Measurements from ENCODE around the gene SLC45A1.
"Not testable (repeated sequence)": the region's sequence is repeated elsewhere in the genome, so short reads cannot be mapped to it uniquely, and the experiment has no call there.

SLC45A1 gene

DNA sequence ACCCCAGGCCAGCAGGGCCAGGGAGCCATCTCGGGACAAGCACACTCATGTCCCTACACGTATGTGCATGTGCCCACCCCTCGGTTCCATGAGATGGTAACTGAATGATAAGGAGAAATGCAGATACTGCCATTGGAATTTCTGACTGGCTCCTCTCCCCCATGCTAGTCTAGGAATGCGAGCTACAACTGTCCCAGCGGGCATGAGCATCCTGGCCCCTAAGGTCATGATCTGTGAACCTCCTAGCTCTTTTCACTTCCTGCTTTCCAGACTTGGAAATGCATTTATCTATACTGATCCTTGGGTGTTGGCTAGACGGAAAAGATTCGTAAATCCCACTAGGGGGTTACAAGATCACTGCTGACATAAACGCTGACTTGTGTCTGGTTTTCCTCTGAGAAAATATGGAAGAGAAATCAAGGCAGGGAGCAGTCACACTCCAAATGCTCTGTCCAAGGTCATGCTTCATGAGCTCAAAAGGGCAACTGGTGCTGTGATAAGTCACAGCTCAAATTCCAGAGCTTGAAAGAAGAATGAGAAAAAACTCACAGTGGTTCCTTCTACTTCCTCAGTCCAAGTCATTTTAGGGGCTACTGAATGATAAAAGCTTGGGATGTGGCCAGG is 49.8 kb downstream of the SLC45A1 start:
- no peak for DNase-seq (ENCODE audit: low read depth in 2 of 2)

DNA sequence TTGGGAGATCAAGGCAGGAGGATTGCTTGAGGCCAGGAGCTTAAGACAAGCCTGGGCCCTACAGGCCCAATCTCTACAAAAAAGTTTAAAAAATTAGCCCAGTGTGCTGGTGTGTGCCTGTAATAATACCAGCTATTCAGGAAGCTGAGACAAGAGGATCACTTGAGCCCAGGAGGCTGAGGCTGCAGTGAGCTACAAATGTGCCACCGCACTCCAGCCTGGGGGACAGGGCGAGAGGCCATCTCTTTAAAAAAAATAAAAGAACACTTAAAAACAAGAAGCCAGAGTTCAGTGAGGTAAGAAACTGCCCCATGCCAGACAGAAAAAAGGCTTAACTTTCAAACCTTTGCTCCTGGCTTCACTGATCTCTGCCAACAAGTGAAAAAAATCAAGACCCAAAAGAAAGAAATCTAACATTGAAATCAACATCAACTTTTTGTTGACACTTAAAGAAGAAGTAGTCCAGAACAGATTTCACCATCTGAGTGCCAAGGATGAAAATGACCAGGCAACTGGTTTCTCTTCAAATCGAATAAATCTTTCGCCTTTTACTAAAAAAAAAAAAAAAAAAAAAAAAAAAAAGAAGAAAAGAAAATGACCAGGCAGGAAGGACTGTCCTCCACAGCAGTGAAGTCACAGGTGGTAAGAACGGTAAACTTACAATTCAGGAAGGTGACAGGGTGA is 51.2 kb downstream of the SLC45A1 start:
- no peak for DNase-seq (ENCODE audit: low read depth in 2 of 2)

DNA sequence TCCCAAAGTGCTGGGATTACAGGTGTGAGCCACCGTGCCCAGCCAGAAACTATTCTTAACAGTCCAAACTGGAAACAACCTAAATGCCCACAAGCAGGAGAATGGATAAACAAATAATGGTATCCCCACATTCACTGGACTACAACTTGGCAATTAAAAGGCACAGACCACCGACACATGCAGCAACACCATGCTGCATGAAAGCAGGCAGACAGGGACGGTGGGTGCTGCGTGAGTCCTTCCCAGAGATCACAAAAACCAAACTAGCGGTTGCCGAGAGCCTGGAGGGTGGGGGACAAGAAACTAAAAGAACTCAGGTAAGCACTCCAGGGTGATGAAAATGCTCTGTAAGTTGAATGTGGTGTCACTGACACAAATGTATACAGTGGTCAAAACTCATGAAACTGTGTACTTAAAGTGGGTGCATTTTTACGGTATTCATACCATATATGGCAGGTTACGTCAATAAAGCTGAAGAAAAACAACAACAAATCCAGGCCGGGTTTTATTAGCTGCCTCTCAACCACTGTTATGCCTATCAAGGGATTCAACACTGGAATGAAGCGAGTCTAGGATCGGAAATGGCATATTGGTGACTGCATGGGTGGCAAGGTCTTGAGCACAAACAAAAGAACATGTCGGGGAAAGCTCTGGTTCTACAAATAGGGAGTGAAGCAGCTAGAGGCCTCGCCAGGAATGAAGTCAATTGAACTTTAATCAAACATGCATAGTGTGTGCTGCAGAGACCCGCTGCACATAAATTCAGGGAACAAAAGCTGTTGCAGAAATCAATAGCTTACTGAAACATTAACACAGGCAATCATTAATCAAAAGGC is 52.4 kb downstream of the SLC45A1 start:
- DNase-seq (ENCODE audit: low read depth in 2 of 2), result no peak

DNA sequence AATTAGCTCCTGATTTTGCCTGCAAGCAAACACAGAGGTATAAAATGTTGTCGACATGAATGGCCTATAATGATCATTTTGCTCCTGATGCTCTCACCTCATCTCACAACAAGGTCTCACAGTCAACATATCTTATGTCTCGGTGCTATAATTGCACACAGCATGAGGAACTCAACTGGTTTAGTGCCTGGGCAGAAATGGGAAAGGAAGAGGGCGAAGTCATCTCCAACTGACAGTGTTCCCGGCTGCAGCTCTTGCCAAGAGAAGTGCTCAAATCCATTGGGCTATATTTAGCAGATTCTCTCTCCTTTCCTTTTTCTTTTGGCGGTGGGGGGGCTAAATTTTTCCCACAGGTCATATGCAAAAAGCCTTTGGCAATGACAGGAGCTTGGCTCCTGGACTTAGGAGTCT is 53.0 kb downstream of the SLC45A1 start:
- no peak for DNase-seq (ENCODE audit: low read depth in 2 of 2)

DNA sequence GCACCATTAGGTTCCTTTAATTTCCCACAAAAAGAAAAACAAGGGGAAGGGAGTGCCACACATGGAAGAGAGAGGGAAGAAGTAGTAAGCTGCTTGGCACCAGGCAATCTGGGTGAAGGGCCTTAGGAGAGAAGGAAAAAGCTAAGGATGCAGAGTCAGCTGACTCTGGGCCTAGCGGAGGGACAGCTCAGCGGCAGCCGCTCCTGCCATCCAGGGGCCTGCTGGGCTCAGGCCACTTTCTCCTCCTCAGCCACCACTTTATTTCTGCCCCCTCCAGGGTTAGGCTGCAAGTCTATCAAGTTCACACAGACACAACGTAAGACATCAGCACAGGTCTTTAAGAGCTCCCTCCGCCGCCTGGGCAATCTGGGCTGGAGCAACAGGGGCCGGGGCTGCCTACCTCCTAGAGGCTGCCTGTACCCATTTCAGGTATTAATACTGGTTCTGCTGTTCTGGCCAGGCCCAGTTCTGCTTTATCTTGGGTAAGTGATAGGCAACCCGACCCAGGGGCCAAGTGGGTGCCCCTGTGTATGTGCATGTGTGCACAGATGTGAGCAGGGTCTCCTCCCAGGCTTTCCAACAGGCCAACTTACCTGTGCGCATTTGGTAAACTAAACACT is 53.6 kb downstream of the SLC45A1 start:
- DNase-seq (ENCODE audit: low read depth in 2 of 2), result no peak

DNA sequence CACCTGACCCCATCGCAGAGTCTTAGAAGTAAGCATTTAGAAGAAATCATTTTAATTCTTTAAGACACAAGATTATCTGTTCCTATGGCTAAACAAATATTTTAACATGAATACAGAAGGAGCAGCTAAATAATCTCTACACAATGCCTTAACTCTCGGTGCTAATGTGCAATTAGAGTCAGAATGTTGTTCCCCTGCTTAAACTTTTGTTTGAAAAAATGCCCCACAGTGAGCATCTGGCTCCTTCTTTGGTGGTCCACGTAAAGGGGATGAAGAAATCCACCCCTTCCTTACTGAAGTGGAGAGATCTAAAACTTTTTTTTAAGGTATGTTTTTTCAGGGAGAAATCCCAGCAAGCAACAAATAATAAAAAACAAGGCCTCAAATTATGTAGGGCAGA is 55.2 kb downstream of the SLC45A1 start:
- DNase-seq (ENCODE audit: low read depth in 2 of 2), result no peak

DNA sequence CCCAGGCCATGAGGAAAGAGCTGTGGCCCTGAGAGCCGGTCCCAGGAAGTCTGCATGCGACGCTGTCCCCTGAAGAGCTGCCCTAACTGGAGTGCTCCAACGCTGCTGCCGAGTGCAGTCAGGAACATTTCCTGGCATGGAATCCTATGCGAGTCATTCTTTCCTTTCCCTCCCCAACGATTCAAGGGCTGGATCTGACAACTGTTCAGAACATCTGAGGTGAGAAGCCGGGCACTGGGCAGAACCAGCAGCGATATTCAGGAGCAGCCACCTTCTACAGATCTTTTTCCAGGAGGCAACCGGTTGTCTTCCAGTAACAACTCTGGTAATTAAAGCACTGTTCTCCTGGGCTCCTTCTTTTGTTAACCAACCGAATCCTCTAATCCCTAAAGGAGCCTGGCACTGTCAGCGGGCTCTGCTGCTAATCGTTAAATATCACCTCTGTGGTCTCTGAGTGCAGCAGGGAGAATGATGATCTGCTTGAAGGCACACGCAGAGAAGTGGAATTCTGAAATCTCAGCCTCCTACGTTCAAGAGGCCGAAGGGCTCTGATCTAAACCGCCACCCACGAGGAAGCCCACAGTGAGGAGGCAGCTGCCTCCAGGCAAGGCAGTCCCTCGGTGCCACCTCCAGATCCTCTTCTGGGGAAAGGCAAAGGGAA is 55.8 kb downstream of the SLC45A1 start:
- no peak for DNase-seq (ENCODE audit: low read depth in 2 of 2)

DNA sequence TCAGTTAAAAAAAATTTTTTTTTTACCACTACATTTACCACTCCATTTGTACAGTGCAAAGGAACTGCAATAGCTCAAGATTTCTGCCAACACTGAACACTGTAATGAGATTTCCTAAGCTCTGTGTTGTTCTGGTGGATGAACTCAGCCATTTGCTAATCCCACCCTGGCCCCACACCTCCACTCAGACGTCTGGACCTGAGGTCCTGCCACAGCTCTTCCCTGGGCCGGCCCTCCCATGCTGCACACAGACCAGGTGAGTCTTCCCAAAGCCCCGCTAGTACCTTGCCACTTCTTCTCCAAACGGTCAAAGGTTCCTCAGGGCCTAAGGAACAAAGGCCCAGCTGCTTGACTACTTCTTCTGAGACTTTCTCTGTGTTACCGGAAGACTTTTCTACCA is 56.4 kb downstream of the SLC45A1 start:
- no peak for DNase-seq (ENCODE audit: low read depth in 2 of 2)

DNA sequence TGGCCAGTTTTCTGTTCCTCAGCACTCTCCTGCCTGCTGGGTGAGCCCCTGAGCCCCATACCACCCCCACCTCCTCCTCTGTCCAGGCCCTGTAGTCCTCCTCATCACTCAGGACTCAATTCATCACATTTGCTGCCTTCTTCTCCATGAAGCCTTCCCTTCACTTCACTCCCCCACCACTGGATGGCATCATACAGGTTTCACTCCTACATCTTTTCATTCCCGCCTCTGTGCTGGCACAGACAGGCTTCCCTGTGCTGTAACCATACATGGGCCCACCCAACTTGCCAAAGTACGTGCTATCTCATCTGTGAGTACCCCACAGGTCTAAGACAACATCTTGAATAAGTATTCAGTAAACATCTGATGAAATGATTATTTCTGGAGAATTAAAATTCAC is 56.9 kb downstream of the SLC45A1 start:
- no peak for DNase-seq (ENCODE audit: low read depth in 2 of 2)

DNA sequence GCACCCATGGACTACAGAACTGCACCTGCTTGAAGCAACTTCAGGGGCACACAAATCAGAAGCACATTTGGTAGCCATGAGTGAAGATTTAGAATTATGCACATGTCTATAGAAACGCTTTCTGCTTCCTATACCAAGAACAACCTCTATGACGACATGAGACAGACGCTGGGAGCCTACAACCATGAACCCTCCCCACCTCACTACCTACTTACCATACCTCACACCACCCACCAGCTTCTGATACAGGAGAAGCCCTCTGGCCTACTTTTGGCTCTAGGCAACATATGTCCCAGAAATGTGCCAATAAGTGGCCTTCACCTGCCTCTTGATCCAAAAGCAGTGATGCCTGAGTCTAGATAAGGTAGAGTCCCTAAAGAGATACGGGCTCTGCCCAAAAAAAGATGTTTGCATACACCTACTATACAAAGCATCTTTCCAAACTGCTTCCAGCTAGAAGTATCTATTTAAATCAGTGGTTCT is 58.5 kb downstream of the SLC45A1 start:
- DNase-seq (ENCODE audit: low read depth in 2 of 2), result no peak

DNA sequence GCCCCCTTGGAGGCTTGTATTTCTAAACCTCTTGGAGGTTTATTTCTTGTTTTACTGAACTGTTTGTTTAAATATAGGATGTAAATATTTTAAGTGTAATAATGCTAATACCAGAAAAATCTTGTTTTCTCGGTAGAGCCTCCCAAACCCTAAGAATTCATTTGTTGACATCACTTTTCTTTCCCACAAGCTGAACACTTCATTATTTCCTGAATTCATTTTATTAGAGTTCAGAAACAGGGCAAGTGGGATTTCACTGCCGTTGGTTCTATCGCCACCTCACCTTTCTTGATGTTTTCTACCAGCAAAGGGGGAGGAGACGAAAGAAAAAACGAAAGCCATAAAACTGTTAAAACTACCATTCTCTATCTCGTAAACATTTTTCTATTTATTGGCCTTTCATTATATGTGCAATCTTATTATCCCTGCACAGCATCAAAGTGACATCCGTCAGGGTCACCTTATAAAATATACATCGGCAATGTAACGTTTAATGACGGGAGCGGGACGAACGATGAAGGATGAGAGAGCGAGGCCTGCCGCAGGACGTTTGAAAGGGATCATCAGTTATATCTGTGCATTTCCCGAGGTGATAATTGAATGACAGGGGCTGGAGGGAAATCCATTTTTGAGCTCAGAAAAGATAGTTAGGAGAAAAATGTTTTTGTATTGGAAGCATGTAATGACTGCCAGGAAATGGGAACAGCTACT is 59.5 kb downstream of the SLC45A1 start:
- DNase-seq (ENCODE audit: low read depth in 2 of 2), result no peak

DNA sequence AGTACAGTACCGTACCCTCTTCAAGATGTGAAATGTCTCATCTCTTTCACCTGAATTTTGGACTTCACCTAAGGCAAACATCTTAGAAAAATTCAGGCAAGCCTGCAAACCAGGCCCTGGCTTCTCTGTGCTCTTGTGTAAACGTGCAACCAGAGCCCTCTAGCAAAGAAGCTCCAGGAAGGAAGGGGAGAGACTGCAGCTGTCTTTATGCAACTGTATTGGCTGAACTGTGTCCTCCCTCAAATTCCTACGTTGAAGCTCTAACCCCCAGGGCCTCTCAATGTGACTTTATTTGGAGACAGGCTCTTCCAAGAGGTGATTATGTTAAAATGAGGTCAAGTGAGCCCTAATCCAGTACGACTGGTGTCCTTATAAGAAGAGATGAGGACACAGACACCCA is 60.3 kb downstream of the SLC45A1 start:
- DNase-seq (ENCODE audit: low read depth in 2 of 2), result no peak

DNA sequence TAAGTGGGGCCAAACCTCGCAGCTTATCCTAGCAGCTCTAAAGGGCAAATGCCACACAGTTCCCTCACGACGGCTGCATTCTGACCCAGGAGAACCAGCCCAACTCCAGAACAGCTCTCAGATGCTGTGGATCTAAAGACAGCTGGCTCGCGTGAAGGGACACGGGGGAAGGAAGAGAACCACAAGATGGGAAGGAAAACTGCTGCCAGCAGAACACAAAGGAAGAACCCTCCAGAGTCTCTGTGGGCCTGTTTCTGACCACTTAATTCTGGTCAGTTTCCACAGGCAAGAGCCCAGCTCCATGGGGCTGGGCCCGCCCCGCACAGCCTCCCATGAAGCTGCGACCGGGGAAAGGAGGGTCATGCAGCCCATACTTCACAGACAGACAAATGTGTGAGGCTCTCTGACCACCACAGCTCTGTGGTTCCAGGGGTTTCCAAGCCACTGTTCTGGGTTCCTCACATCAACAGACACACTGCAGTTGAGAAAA is 61.1 kb downstream of the SLC45A1 start:
- DNase-seq (ENCODE audit: low read depth in 2 of 2), result no peak

DNA sequence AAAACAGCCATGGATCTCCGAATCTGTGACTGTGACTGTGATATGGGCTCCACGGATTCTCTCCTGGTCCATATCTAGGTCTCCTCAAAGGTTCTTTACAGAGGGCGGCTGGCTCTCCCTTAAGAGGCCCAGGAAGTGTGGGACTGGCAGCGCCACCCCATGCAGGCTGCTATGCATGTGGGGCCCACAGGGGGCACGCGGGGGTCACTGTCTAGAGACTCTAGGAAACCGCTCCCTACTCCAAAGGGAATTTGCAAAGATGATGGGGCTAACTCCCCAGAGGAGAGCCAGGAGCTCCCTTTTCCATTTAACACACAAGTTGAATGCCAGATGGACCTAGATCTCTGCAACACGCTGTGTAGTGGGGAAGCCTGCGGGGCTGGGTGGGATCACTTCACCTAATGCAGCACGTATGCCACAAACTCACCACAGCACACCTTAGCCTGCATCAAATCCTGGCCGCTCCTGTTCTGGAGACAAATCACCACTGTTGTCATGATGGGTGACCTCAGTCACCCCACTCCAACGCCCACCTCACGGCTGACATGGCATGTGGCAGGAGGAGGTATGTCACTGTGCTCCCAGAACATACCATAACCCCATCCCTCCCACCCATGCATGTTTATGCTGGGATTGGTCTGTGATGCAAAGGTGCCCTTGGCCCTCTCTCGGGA is 61.7 kb downstream of the SLC45A1 start:
- DNase-seq (ENCODE audit: low read depth in 2 of 2), result no peak

DNA sequence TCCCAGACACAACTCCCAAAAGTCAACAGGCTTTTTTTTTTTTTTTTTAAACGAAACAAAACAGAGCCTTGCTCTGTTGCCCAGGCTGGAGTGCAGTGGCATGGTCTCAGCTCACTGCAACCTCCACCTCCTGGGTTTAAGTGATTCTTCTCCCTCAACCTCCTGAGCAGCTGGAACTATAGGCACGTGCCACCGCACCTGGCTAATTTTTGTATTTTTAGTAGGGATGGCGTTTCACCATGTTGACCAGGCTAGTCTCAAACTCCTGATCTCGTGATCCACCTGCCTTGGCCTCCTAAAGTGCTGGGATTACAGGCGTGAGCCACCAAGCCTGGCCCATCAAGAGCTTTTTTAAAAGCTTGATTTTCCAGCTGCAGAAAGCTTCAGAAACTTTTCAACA is 62.4 kb downstream of the SLC45A1 start:
- not testable (repeated sequence) for DNase-seq (ENCODE audit: low read depth in 2 of 2)

DNA sequence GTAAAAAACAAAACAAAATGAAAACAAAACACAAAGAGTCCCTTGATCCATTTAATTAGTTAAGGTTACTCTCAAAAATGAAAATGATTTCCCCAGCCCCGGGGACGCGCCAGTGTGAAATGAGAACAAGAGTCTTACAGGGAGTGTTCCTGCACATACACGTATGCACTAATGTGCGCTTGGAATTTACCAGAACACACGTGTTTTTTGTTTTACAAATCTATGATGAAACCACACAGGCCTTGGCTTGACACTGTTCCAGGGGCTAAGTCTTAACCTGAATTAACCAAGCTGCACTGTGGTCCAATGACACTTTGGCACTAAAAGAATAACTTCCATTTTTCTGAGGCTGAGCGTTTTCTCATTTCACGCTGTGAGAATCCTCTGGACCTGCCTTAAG is 63.7 kb downstream of the SLC45A1 start:
- DNase-seq (ENCODE audit: low read depth in 2 of 2), result no peak

DNA sequence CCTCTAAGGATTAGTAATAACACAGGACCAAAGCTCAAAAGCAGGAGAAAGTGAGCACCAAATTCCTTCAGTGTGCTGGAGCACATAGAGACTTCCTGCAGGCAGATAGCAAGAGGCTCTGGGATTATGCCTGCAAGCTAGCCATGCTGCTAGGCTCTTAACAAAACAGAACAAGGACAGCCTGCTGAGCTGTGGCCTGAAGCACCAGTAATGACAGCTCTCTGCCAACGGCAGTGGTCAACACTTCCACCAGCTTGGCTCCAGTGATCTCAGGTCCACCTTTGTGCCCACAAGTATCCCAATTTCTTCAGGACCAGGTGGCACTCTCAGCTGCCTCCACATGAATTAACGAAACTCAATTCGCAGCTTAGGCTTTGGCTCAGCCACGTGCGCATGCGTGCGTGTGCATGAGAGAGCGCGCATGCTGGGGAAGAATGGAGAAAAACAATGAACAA is 64.2 kb downstream of the SLC45A1 start:
- no peak for DNase-seq (ENCODE audit: low read depth in 2 of 2)

DNA sequence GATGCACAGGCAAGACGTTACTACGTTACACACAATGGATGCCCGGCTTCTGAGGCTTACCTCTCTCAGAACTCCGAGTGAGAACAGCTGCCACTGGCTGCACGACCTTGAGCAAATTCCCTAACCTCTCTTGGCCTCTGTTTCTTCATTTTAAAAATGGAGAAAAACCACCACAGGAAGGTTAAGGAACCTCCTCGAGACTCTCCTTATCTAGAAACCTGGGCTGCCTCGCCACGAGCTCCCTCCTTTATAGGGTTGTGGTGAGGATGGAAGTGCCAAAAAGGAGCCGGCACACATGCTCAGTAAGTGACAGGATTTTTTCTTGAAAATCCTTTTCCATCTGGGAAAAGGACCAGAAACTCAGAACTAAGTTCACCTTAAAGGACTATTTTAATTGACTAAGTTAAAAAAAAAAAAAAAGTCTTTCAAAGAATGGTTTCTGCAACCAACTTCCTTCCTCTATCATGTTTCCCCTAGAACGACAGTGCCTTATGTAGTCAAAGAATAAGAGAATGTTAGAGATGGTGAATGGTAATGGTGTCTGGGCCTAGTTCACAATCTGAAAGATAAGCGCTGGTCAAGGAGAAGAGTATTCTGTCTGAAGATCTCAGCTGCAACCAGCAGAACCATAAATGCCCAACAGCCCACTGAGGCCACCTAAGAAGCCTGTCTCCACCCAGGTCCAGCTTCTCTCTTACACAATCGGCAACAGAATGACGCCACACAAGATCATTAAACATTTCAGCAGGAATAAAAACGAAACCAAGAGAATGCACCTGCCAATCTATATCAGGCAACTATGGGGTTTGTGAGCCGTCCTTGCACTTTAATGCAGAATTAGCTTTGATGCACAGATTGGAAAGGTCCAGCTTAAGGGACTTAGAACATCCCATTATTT is 64.9 kb downstream of the SLC45A1 start:
- DNase-seq (ENCODE audit: low read depth in 2 of 2), result no peak

DNA sequence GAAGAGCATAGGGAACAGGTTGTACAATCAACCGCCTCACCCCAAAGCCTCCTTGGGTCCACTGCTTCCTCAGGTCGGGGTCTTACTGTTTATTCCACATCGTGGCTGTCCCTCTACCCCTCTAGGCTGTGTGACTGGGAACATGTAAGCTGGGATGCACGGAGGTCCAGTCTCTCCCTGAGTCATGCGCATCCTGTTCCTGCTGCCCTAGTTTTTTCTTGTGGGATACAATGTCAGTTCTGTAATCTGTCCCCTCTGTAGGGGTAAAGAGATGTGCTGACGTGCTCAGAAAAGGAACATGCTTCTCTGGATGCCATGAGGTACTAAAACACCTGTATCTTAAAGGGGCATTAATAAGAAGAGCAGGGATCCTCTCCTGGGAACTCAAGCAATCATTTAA is 66.2 kb downstream of the SLC45A1 start:
- no peak for DNase-seq (ENCODE audit: low read depth in 2 of 2)

All from stimulated activated CD4-positive, alpha-beta T cell treated with anti-CD3 and anti-CD28 coated beads, Interleukin-1b, Interleukin-23, amount 100 ng/mL, for 1 hour (primary cell).